Trophoblast cell (in vitro differentiated cells and primary cell): ENCODE data around the gene ROR1.

ENCODE experiments used
- DNase-seq, 2 donors: peaks; one replicate each; pipeline ENCODE4 v3.0.0-alpha.2; 2016
- H2AFZ ChIP-seq: 2 replicates; pipeline ENCODE4 v1.6.1; 2013; ENCODE audit warnings: low read length, moderate library complexity, mild to moderate bottlenecking; ENCODE audit not compliant: insufficient read depth, poor library complexity
- H2AK5ac ChIP-seq: 2 replicates; pipeline ENCODE4 v1.6.1; 2013; ENCODE audit warnings: mild to moderate bottlenecking, low read length
- H2BK120ac ChIP-seq: 2 replicates; pipeline ENCODE4 v1.6.1; 2013; ENCODE audit warnings: low read length, mild to moderate bottlenecking, moderate library complexity; ENCODE audit not compliant: insufficient read depth, poor library complexity
- H2BK12ac ChIP-seq: 2 replicates; pipeline ENCODE4 v1.6.1; 2013; ENCODE audit warnings: mild to moderate bottlenecking, low read length, moderate library complexity
- H2BK5ac ChIP-seq: 2 replicates; pipeline ENCODE4 v1.6.1; 2013; ENCODE audit warnings: low read length, low read depth, moderate library complexity, mild to moderate bottlenecking; ENCODE audit not compliant: poor library complexity
- H3K14ac ChIP-seq: 2 replicates; pipeline ENCODE4 v1.6.1; 2013; ENCODE audit warnings: mild to moderate bottlenecking, low read length
- H3K18ac ChIP-seq: 2 replicates; pipeline ENCODE4 v1.6.1; 2013; ENCODE audit warnings: mild to moderate bottlenecking, low read length
- H3K23ac ChIP-seq: 2 replicates; pipeline ENCODE4 v1.6.1; 2013; ENCODE audit warnings: low read length
- H3K27ac ChIP-seq: 2 replicates; pipeline ENCODE4 v1.5.1; 2013; ENCODE audit warnings: low read depth, mild to moderate bottlenecking, inconsistent platforms, low read length, moderate library complexity
- H3K27me3 ChIP-seq: 2 replicates; pipeline ENCODE4 v1.6.1; 2013; ENCODE audit warnings: inconsistent platforms, mild to moderate bottlenecking, low read length, moderate library complexity; ENCODE audit not compliant: insufficient read depth
- H3K36me3 ChIP-seq, 2 experiments: 1 replicate in 1 of 2; 2 replicates in 1 of 2; pipeline ENCODE4 v1.6.1; 2013; ENCODE audit warnings: low read length in 2 of 2, mild to moderate bottlenecking in 2 of 2, moderate library complexity in 1 of 2; ENCODE audit not compliant: insufficient read depth in 2 of 2, control insufficient read depth in 1 of 2
- H3K4ac ChIP-seq: 2 replicates; pipeline ENCODE4 v1.6.1; 2013; ENCODE audit warnings: low read depth, mild to moderate bottlenecking, low read length, moderate library complexity
- H3K4me1 ChIP-seq, 2 experiments: 1 replicate in 1 of 2; 2 replicates in 1 of 2; pipeline ENCODE4 v1.6.1; 2013; ENCODE audit warnings: low read length in 2 of 2, mild to moderate bottlenecking in 2 of 2, moderate library complexity in 1 of 2; ENCODE audit not compliant: insufficient read depth in 2 of 2, control insufficient read depth in 1 of 2
- H3K4me2 ChIP-seq: 2 replicates; pipeline ENCODE4 v1.6.1; 2013; ENCODE audit warnings: inconsistent platforms, mild to moderate bottlenecking, low read length, moderate library complexity
- H3K4me3 ChIP-seq: 2 replicates; pipeline ENCODE4 v1.5.1; 2013; ENCODE audit warnings: mild to moderate bottlenecking, low read depth, low read length, inconsistent platforms
- H3K79me1 ChIP-seq: one replicate; pipeline ENCODE4 v1.6.1; 2013; ENCODE audit warnings: low read length
- H3K79me2 ChIP-seq: 2 replicates; pipeline ENCODE4 v1.6.1; 2013; ENCODE audit warnings: low read length, mild to moderate bottlenecking; ENCODE audit not compliant: control insufficient read depth, insufficient read depth, poor library complexity
- H3K9ac ChIP-seq: 2 replicates; pipeline ENCODE4 v1.6.1; 2013; ENCODE audit warnings: mild to moderate bottlenecking, low read length
- H3K9me3 ChIP-seq: 2 replicates; pipeline ENCODE4 v1.6.1; 2013; ENCODE audit warnings: low read depth, mild to moderate bottlenecking, control low read depth, inconsistent platforms, low read length; ENCODE audit not compliant: insufficient read depth
- H4K12ac ChIP-seq: 2 replicates; pipeline ENCODE4 v1.6.1; 2013; ENCODE audit warnings: low read depth, mild to moderate bottlenecking, low read length, moderate library complexity
- H4K8ac ChIP-seq: 2 replicates; pipeline ENCODE4 v1.6.1; 2013; ENCODE audit warnings: low read depth, mild to moderate bottlenecking, low read length, moderate library complexity
- H4K91ac ChIP-seq: one replicate; pipeline ENCODE4 v1.6.1; 2013; ENCODE audit warnings: low read depth, mild to moderate bottlenecking, low read length, moderate library complexity
- WGBS: extraction: QIAGEN DNeasy Blood & Tissue Kit; methylation state at CpG from one replicate; pipeline ENCODE4 v1.1.7; 2013; ENCODE audit warnings: missing lambda C conversion rate; ENCODE audit not compliant: insufficient read length, insufficient coverage; ENCODE audit errors: extremely low coverage; 5-methylcytosine and 5-hydroxymethylcytosine counted together

The ROR1 gene

DNA sequence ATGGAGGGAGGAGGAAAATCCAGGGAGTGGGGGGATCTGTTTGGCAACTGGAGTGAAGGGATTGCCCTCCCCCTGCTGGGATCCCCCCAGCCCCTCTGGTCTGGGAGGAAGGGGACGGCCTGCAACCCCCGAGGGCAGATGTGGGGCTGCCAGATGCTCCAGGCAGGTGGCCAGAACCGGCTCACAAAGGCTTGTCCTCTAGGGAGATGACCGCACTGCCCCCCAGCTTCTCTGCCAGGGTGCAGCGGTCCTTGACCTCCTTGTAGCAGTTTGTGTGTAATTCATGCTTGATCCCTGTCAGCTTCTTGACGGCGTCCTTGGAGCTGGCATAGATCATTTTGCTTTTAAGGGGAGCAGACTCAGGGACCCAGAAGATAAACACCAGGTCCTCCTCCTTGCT is 69.2 kb downstream of the ROR1 start:
- Histone ChIP-seq H3K36me3 (peaks cover 2 to 6% of the 10 kb centered on the region in 2 experiments), H3K4me1 (peaks cover 3 to 8% of the 10 kb centered on the region in 2 experiments), H3K4me3 (no peak overlapping the region), H4K91ac (no peak overlapping the region), H3K9ac (no peak overlapping the region), H3K79me2 (no peaks in the 10 kb centered on the region), H4K8ac (no peak overlapping the region), H3K79me1 (no peaks in the 10 kb centered on the region), H2AK5ac (no peak overlapping the region), H3K27ac (no peak overlapping the region), H3K18ac (peak overlapping the region; percentile 30), H3K9me3 (no peaks in the 10 kb centered on the region), H4K12ac (no peak overlapping the region), H3K23ac (no peak overlapping the region), H3K27me3 (no peaks in the 10 kb centered on the region), H2BK120ac (no peak overlapping the region), H3K4ac (no peak overlapping the region), H2BK5ac (no peak overlapping the region), H3K4me2 (no peak overlapping the region), H3K14ac (no peak overlapping the region), H2AFZ (no peak overlapping the region), H2BK12ac (no peak overlapping the region)
- WGBS, result no CpG with 5 or more reads among the region's 7 CpGs
- DNase-seq, result no peak

DNA sequence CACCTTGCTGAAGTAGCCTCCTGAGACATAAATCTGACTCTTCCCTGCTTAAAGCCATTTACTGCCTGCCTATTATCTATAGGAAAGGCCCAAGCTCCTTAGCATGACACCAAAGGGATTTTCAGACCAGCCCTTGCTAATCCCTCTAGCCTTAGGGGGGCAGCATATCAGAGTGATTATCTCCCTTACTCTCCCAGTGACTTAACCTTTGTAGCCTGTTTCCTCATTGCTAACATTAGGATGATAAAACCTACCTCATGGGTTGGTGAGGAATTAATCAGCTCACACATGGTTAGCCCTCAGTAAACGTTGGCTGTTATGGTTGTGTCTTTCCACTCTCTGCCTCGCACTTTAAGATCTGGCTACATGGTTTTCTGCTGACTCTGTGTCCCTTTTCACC is 70.1 kb downstream of the ROR1 start:
- H4K12ac ChIP-seq, result no peak overlapping the region
- no peak overlapping the region for H2BK120ac ChIP-seq
- H2BK5ac ChIP-seq, result no peak overlapping the region
- no peak overlapping the region for H3K4me2 ChIP-seq
- H3K79me1 ChIP-seq, result no peaks in the 10 kb centered on the region
- H2BK12ac ChIP-seq, result no peak overlapping the region
- H3K4me3 ChIP-seq, result no peak overlapping the region
- no peak overlapping the region for H2AFZ ChIP-seq
- H3K14ac ChIP-seq, result no peak overlapping the region
- no peak overlapping the region for H3K9ac ChIP-seq
- WGBS, result no CpG with 5 or more reads among the region's 2 CpGs
- H3K27ac ChIP-seq, result no peak overlapping the region
- H3K4me1 ChIP-seq, result peaks cover 3 to 8% of the 10 kb centered on the region in 2 experiments
- H3K36me3 ChIP-seq, result peaks cover 2 to 6% of the 10 kb centered on the region in 2 experiments
- H3K9me3 ChIP-seq, result no peaks in the 10 kb centered on the region
- H4K8ac ChIP-seq, result no peak overlapping the region
- no peak overlapping the region for H2AK5ac ChIP-seq
- no peak overlapping the region for H3K4ac ChIP-seq
- no peak overlapping the region for H4K91ac ChIP-seq
- H3K23ac ChIP-seq, result no peak overlapping the region
- no peaks in the 10 kb centered on the region for H3K27me3 ChIP-seq
- no peak for DNase-seq
- no peaks in the 10 kb centered on the region for H3K79me2 ChIP-seq
- H3K18ac ChIP-seq, result no peak overlapping the region

GRCh38 chr1:63845346-63845745 is 71.5 kb downstream of the ROR1 start:
- Histone ChIP-seq H3K36me3 (peaks cover 2 to 6% of the 10 kb centered on the region in 2 experiments), H3K4me3 (no peak overlapping the region), H4K12ac (no peak overlapping the region), H3K4ac (no peak overlapping the region), H2BK120ac (no peak overlapping the region), H3K27me3 (no peaks in the 10 kb centered on the region), H3K9ac (no peak overlapping the region), H3K27ac (no peak overlapping the region), H2BK5ac (no peak overlapping the region), H2AK5ac (no peak overlapping the region), H3K14ac (no peak overlapping the region), H4K91ac (no peak overlapping the region), H4K8ac (no peak overlapping the region), H2AFZ (no peak overlapping the region), H3K4me2 (no peak overlapping the region), H3K9me3 (no peaks in the 10 kb centered on the region), H3K18ac (no peak overlapping the region), H2BK12ac (no peak overlapping the region), H3K4me1 (peaks cover 3 to 8% of the 10 kb centered on the region in 2 experiments), H3K79me2 (no peaks in the 10 kb centered on the region), H3K23ac (no peak overlapping the region), H3K79me1 (no peaks in the 10 kb centered on the region)
- WGBS, result no CpG with 5 or more reads among the region's 1 CpG
- no peak for DNase-seq

DNA sequence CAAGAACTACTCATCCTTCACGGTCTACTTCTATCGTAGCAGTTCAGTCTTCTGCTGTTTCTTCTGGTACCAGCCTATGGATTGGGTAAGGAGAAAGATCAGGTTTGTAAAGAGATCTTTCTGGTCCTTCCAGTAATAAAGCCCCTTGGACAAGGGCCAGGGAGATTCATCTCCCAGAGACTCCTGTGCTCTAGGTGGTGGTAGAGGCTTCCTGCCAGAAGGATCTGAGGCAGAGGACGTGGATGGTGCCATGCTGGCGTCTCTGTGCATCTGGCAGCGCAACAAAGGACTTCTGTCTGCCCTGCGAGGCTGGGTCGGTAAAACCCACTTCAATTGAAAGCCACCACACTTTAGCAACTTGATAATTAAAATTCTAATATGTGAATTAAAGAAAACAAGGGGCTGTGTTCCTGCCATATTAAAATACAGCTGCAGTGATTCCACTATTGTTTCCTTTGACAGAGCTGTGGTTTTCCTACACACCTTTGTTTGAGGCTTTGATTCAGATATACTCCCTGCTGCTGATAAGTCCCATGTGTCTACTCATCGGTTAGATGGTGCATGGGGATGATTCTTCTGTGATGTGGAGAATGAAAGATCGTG is 73.6 kb downstream of the ROR1 start:
- H4K91ac ChIP-seq, result no peak overlapping the region
- H2AFZ ChIP-seq, result no peak overlapping the region
- no peak overlapping the region for H3K4me2 ChIP-seq
- DNase-seq, result no peak
- peaks cover 3 to 8% of the 10 kb centered on the region in 2 experiments for H3K4me1 ChIP-seq
- H3K18ac ChIP-seq, result no peak overlapping the region
- no peak overlapping the region for H3K14ac ChIP-seq
- H3K79me2 ChIP-seq, result no peaks in the 10 kb centered on the region
- H4K12ac ChIP-seq, result no peak overlapping the region
- WGBS, result no CpG with 5 or more reads among the region's 9 CpGs
- no peak overlapping the region for H2AK5ac ChIP-seq
- no peak overlapping the region for H3K4me3 ChIP-seq
- no peaks in the 10 kb centered on the region for H3K27me3 ChIP-seq
- H3K9me3 ChIP-seq, result no peaks in the 10 kb centered on the region
- H3K23ac ChIP-seq, result no peak overlapping the region
- no peak overlapping the region for H2BK120ac ChIP-seq
- H3K9ac ChIP-seq, result no peak overlapping the region
- no peak overlapping the region for H3K4ac ChIP-seq
- H2BK12ac ChIP-seq, result no peak overlapping the region
- no peaks in the 10 kb centered on the region for H3K79me1 ChIP-seq
- peaks cover 4 to 6% of the 10 kb centered on the region in 2 experiments for H3K36me3 ChIP-seq
- no peak overlapping the region for H2BK5ac ChIP-seq
- H3K27ac ChIP-seq, result no peak overlapping the region
- no peak overlapping the region for H4K8ac ChIP-seq
